ENCODE data around the gene OSBP.

GRCh38 chr11:59615120-59615636 is 396 bp downstream of the OSBP start:
- TF ChIP-seq POLR2AphosphoS5 (IDR thresholded peaks at IDR 0.05): no peak
- TF ChIP-seq CTCF (IDR thresholded peaks at IDR 0.05): peak in 4 of 6 experiments; percentile 18 to 73 (median 58)
- no peak for TF ChIP-seq POLR2A (IDR thresholded peaks at IDR 0.05)

Data from upper lobe of left lung (tissue), 4 donors.